Spleen (tissue), 11 donors: ENCODE data around the gene MNX1. TPM values are rescaled to one million over a fixed set of nuclear protein-coding genes. Genes with fewer than 3 reads are reported as not detected.
A peak's percentile ranks its signal among the peaks of the same experiment; 100 is the strongest.

Source experiments
- DNase-seq: peaks from one replicate; pipeline ENCODE4 v3.0.0-alpha.2; 2020
- H3K27ac ChIP-seq, 8 donors: fragments of 200-600 bp; sonication (generic) in 7 of 8; 1 replicate in 4 of 8; 2 replicates in 4 of 8; pipeline versions ENCODE4 v1.5.0 to v1.8.0; 2016 to 2021; ENCODE audit warnings: inconsistent platforms in 4 of 8, mild to moderate bottlenecking in 4 of 8, moderate library complexity in 1 of 8
- H3K27me3 ChIP-seq, 7 donors: fragments of 200-600 bp; sonication (generic) in 6 of 7; replicated peaks in 1 of 7; 1 replicate in 4 of 7; 2 replicates in 3 of 7; pipeline versions ENCODE4 v1.5.0 to v1.8.0; 2016 to 2021; ENCODE audit warnings: inconsistent platforms in 3 of 7, mild to moderate bottlenecking in 1 of 7
- H3K36me3 ChIP-seq, 6 donors: fragments of 200-600 bp; sonication (generic) in 5 of 6; 1 replicate in 4 of 6; 2 replicates in 2 of 6; pipeline versions ENCODE4 v1.5.0 to v1.8.0; 2016 to 2021; ENCODE audit warnings: inconsistent platforms in 2 of 6
- H3K4me1 ChIP-seq, 6 donors: fragments of 200-600 bp; sonication (generic) in 5 of 6; 1 replicate in 3 of 6; 2 replicates in 3 of 6; pipeline versions ENCODE4 v1.5.0 to v1.8.0; 2016 to 2021; ENCODE audit warnings: inconsistent platforms in 3 of 6
- H3K4me3 ChIP-seq, 8 donors: fragments of 200-600 bp; sonication (generic) in 7 of 8; 1 replicate in 4 of 8; 2 replicates in 4 of 8; pipeline versions ENCODE4 v1.5.0 to v1.8.0; 2016 to 2021; ENCODE audit warnings: inconsistent platforms in 4 of 8, mild to moderate bottlenecking in 4 of 8, moderate library complexity in 2 of 8
- H3K9me3 ChIP-seq, 8 donors: fragments of 200-600 bp; sonication (generic) in 7 of 8; 1 replicate in 4 of 8; 2 replicates in 4 of 8; pipeline versions ENCODE4 v1.5.0 to v1.8.0; 2016 to 2021; ENCODE audit warnings: inconsistent platforms in 4 of 8
- POLR2A ChIP-seq, 3 donors: fragments of 450-650 bp; IDR thresholded peaks; one replicate each; pipeline ENCODE4 v1.5.1; 2017; ENCODE audit warnings: antibody characterized with exemption in 3 of 3, mild to moderate bottlenecking in 1 of 3
- POLR2AphosphoS5 ChIP-seq, 3 donors: sonication (generic); formaldehyde crosslinking; IDR thresholded peaks; one replicate each; pipeline ENCODE4 v1.5.1; 2017; ENCODE audit warnings: antibody characterized with exemption in 3 of 3
- WGBS, 5 donors: extraction: QIAGEN DNeasy Blood & Tissue Kit in 3 of 5; methylation state at CpG; one replicate each; pipeline versions ENCODE4 v1.1.5 to v1.1.7; 2013 to 2018; 5-methylcytosine and 5-hydroxymethylcytosine counted together
- intact Hi-C: fragments of 100-400 bp; cut with DNase I; formaldehyde crosslinking; loops from one replicate; pipeline ENCODE4 v1.15.0; 2023; ENCODE audit warnings: low total_unique reads
- polyA plus RNA-seq, 3 donors: library from polyadenylated mRNA; stranded (reverse); fragments of 200-250 nt; gene quantifications; one replicate each; pipeline ENCODE4 v1.2.1, GENCODE V29; 2013
- total RNA-seq, 7 donors: library from RNA; depleted of rRNA in 3 of 7; stranded (reverse); fragments of >200 nt in 3 of 7; fragmentation: NEBNext Ultra II Directional in 4 of 7; extraction: Animal tissue kit (Norgen Biotek cat#: 25700) in 4 of 7; gene quantifications; one replicate each; pipeline versions ENCODE4 v1.1.0 to v1.2.1, GENCODE V29; 2016 to 2021
- TF ChIP-seq, protein P1 (sequence below), 11 experiments: fragments of 200-600 bp in 7 of 11; fragments of 450-650 bp in 4 of 11; sonication (generic) in 4 of 11; IDR thresholded peaks in 8 of 11; conservative IDR thresholded peaks in 3 of 11; 1 replicate in 7 of 11; 2 replicates in 4 of 11; pipeline versions ENCODE4 v1.4.0 to v1.8.0; 2016 to 2021; ENCODE audit warnings: antibody characterized with exemption in 11 of 11, inconsistent platforms in 4 of 11, mild to moderate bottlenecking in 1 of 11
- donor health status: healthy with polysubstance abuse.
- donor health status: DM: no; HTN: no; CAD: no; lungs with moderate emphysema.
- donor health status: DM: no; HTN: no; CAD: no.
- donor health status: Bipolar disorder and iron deficiency.
- donor health status: healthy.
- donor health status: DM: no; HTN: no; CAD: no.
- donor health status: DM: yes; HTN: yes; CAD: no.

Gene MNX1
- total and polyA plus RNA-seq, 10 donors: 0.85 TPM; not detected in 9

DNA sequence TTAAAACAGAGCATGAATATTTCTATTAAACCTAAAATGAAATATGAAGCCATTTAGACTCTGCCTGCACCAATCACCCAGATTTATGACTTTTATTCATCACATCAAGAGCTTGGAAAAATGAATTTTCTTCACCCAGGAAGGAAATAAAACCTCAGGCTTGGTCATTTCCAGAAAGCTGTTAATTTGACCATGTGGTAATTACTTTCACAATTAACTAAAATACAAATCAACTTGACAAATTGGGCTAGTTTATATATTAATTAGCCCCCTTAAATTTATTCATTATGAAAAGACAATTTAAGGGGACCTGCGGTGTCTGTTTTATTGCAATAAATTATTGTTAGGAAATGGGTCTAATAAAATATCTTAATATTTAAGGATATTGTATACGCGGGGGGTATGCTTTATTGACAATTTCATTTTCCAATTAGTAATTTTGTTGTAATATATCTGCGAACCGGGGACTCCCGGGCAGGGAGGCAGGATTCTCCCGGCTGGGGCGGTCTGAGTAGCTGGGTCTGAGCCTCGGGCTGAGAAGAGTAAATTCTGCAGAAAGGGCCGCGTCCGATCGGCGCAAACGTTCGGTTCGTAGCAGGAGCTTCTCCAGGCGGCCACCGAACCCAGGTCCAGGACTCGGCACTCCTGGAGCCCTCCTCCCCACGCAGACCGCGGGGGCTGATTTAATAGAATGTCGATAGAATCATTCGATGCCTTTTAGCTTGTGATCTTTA is 9.4 kb upstream of the MNX1 start:
- no peaks in the 10 kb centered on the region for H3K9me3 ChIP-seq
- no peak for DNase-seq
- no peak overlapping the region for H3K27ac ChIP-seq
- TF ChIP-seq, protein P1, sequence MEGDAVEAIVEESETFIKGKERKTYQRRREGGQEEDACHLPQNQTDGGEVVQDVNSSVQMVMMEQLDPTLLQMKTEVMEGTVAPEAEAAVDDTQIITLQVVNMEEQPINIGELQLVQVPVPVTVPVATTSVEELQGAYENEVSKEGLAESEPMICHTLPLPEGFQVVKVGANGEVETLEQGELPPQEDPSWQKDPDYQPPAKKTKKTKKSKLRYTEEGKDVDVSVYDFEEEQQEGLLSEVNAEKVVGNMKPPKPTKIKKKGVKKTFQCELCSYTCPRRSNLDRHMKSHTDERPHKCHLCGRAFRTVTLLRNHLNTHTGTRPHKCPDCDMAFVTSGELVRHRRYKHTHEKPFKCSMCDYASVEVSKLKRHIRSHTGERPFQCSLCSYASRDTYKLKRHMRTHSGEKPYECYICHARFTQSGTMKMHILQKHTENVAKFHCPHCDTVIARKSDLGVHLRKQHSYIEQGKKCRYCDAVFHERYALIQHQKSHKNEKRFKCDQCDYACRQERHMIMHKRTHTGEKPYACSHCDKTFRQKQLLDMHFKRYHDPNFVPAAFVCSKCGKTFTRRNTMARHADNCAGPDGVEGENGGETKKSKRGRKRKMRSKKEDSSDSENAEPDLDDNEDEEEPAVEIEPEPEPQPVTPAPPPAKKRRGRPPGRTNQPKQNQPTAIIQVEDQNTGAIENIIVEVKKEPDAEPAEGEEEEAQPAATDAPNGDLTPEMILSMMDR (IDR thresholded peaks at IDR 0.05 in 8 of 11, conservative IDR thresholded peaks at IDR 0.05 in 3 of 11): no peak
- no peak for TF ChIP-seq POLR2A (IDR thresholded peaks at IDR 0.05)
- TF ChIP-seq POLR2AphosphoS5 (IDR thresholded peaks at IDR 0.05): peak in 1 of 3 donors; percentile 9
- 10 to 17% (median 12%) methylated on average over 25 of the region's 25 CpGs for WGBS, 5 donors
- H3K4me3 ChIP-seq: peak overlapping the region in 1 of 8 donors; percentile 44
- H3K4me1 ChIP-seq: peaks cover 16 to 60% (median 41%) of the 10 kb centered on the region in 6 donors
- peaks cover 12 to 100% (median 96%) of the 10 kb centered on the region in 7 donors for H3K27me3 ChIP-seq
- no peaks in the 10 kb centered on the region for H3K36me3 ChIP-seq
- intact Hi-C loops: no loop called here

DNA sequence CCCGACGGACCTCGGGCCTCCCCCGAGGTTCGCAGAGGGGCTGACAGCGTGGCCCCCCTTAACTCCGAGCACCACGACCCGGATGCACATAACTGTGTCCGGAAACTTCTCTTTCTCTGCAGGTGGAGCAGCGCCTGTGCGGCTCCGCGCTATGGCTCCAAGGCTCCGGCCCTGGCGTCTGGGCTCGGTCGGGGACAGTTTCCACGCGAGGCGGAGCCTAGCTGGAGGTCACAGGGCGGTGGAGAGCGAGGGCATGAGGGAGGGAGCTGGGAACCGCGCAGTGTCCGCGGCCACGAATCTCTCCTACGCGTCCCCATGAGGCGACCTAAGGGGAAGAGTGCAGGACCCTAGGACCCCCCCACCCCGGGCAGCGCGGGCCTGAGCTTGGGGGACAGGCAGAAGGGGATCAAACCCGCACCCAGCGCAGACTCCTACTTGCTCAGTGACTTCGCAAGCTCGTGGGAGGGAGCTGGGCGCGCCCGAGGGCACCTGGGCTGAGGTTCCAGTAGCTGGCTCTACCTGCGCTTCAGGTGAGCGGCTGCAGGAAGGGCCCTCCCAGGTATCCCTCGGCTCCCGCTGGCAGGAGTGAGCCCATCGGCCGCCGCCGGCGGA is 8.6 kb upstream of the MNX1 start:
- Histone ChIP-seq H3K4me1 (peaks cover 16 to 60% (median 41%) of the 10 kb centered on the region in 6 donors), H3K27ac (no peak overlapping the region), H3K4me3 (peak overlapping the region in 3 of 8 donors; percentile 1 to 44 (median 2)), H3K36me3 (no peaks in the 10 kb centered on the region), H3K9me3 (no peaks in the 10 kb centered on the region), H3K27me3 (peaks cover 12 to 100% (median 96%) of the 10 kb centered on the region in 7 donors)
- intact Hi-C loops: no loop called here
- peak; percentile 66 for DNase-seq
- TF ChIP-seq, protein P1 (IDR thresholded peaks at IDR 0.05 in 8 of 11, conservative IDR thresholded peaks at IDR 0.05 in 3 of 11): no peak
- TF ChIP-seq POLR2A (IDR thresholded peaks at IDR 0.05) (no peak), POLR2AphosphoS5 (IDR thresholded peaks at IDR 0.05) (no peak)
- WGBS, 5 donors: 2 to 5% (median 4%) methylated on average over 36 to 50 of the region's 50 CpGs

DNA sequence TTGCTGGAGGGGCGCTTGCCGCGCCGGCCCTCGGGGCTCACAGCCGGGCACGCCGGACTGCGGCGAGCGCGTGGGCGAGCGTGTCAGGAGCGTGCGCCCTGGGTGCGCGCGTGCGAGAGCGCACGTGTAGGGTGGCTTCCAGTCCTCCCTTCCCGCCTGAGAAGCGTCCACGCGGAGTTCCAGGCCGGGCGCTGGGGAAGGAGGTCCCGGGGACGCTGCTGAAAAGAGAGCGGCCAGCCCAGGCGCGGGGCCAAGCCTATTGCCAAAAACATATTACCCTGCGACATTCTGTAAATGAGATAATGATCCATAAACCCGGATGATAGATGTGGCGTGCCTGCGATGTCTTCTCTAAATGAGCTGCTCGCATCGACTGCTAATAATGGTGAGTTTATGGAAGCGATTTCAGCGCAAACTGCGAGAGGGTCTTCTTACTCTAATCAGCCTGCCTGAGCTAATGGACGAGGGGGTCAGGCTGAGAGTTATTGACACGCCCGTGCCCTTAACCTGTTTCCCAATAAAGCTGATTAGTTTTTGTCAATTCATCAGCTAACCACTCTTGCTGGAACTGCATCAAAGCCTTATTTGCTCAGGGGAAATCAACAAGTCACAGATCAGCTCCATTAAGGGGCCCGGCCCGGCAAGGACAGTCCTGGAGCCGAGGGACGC is 8.0 kb upstream of the MNX1 start:
- Histone ChIP-seq H3K9me3 (no peaks in the 10 kb centered on the region), H3K27me3 (peaks cover 12 to 100% (median 100%) of the 10 kb centered on the region in 7 donors), H3K27ac (no peak overlapping the region), H3K4me1 (peaks cover 16 to 60% (median 41%) of the 10 kb centered on the region in 6 donors), H3K4me3 (peak overlapping the region in 3 of 8 donors; percentile 1 to 44 (median 2)), H3K36me3 (no peaks in the 10 kb centered on the region)
- TF ChIP-seq POLR2A (IDR thresholded peaks at IDR 0.05) (no peak), POLR2AphosphoS5 (IDR thresholded peaks at IDR 0.05) (no peak)
- TF ChIP-seq, protein P1 (IDR thresholded peaks at IDR 0.05 in 8 of 11, conservative IDR thresholded peaks at IDR 0.05 in 3 of 11): no peak
- no peak for DNase-seq
- 5 to 15% (median 6%) methylated on average over 15 to 49 of the region's 49 CpGs for WGBS, 5 donors
- intact Hi-C loops: no loop called here
